Measurements from ENCODE around the gene SMARCD3. TPM values are rescaled to one million over a fixed set of nuclear protein-coding genes. Genes with fewer than 3 reads are reported as not detected.

The SMARCD3 gene
- total and polyA plus RNA-seq, 9 of the 15 experiments (the other 6 are each of a cell fraction or from before 2014, with no cell fraction given) = 0.43 to 3.6 (median 2.6) TPM

DNA sequence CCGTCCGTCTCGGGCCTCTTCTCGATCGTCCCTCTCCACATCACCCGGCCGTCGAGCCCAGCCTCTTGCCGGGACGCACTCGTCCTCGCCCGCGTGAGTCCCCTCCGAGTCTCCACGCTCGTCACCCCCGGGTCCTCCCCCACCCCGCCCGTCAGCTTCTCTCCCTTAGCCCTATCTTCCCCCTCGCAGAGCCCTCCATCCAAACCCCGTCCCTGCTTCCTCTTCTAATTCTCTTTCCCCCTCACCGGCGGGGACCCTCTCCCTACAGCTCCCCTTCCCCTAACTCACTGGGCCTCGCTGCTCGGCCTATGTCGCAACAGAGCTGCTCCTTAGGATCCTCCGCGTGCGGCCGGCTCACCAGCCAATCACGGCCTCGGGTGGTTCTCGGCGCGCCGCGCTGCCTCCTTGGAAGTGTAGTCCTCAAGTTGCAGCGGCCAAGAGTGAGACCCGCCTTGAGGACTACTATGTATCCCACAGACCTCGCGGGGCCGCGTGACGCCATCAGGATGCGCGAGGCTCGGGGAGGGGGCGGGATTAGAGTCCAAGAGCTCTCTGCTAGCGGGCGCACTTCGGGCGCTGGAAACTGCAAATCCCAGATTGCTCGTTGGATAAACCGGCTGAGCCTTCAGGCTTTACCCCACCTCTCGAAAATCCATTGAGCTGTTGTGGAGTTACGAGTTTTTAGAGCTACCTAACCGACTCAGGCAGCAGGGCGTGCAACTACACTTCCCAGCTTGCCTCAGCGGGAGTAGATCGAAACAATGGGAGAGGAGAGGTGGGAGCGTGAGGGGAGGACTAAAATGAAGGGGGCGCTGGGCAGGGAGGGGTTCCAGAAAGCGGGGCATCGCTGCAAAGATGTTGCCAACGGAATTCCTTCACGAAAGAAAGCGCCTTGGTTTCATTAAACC, 21.4 kb downstream of the SMARCD3 start, which contains the start of gene ABCF2 (continued):
- no peak for TF ChIP-seq ZNF274 (IDR thresholded peaks at IDR 0.05; ENCODE audit: borderline replicate concordance, low read depth, low read length)
- TF ChIP-seq ZNF134 (CRISPR knock-in tag; conservative IDR thresholded peaks at IDR 0.05) = peak; percentile 53; the same call in 1 of the 2 replicates
- TF ChIP-seq, protein P1, sequence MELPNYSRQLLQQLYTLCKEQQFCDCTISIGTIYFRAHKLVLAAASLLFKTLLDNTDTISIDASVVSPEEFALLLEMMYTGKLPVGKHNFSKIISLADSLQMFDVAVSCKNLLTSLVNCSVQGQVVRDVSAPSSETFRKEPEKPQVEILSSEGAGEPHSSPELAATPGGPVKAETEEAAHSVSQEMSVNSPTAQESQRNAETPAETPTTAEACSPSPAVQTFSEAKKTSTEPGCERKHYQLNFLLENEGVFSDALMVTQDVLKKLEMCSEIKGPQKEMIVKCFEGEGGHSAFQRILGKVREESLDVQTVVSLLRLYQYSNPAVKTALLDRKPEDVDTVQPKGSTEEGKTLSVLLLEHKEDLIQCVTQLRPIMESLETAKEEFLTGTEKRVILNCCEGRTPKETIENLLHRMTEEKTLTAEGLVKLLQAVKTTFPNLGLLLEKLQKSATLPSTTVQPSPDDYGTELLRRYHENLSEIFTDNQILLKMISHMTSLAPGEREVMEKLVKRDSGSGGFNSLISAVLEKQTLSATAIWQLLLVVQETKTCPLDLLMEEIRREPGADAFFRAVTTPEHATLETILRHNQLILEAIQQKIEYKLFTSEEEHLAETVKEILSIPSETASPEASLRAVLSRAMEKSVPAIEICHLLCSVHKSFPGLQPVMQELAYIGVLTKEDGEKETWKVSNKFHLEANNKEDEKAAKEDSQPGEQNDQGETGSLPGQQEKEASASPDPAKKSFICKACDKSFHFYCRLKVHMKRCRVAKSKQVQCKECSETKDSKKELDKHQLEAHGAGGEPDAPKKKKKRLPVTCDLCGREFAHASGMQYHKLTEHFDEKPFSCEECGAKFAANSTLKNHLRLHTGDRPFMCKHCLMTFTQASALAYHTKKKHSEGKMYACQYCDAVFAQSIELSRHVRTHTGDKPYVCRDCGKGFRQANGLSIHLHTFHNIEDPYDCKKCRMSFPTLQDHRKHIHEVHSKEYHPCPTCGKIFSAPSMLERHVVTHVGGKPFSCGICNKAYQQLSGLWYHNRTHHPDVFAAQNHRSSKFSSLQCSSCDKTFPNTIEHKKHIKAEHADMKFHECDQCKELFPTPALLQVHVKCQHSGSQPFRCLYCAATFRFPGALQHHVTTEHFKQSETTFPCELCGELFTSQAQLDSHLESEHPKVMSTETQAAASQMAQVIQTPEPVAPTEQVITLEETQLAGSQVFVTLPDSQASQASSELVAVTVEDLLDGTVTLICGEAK (IDR thresholded peaks at IDR 0.05) = 0 out of 2 replicates have a peak, but pooled peaks have one; percentile 57
- TF ChIP-seq, protein P1 (CRISPR knock-in tag; IDR thresholded peaks at IDR 0.05) = no peak
- no peak for TF ChIP-seq HNRNPL (IDR thresholded peaks at IDR 0.05; ENCODE audit: low read depth, low read length)
- peak; percentile 96 for TF ChIP-seq SUPT5H (IDR thresholded peaks at IDR 0.05)
- TF ChIP-seq, protein P2, sequence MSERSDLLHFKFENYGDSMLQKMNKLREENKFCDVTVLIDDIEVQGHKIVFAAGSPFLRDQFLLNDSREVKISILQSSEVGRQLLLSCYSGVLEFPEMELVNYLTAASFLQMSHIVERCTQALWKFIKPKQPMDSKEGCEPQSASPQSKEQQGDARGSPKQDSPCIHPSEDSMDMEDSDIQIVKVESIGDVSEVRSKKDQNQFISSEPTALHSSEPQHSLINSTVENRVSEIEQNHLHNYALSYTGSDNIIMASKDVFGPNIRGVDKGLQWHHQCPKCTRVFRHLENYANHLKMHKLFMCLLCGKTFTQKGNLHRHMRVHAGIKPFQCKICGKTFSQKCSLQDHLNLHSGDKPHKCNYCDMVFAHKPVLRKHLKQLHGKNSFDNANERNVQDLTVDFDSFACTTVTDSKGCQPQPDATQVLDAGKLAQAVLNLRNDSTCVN (CRISPR knock-in tag; IDR thresholded peaks at IDR 0.05) = peak; percentile 79; the same call in 1 of the 2 replicates
- no peak for TF ChIP-seq ZEB2 (IDR thresholded peaks at IDR 0.05)
- TF ChIP-seq, protein P3, sequence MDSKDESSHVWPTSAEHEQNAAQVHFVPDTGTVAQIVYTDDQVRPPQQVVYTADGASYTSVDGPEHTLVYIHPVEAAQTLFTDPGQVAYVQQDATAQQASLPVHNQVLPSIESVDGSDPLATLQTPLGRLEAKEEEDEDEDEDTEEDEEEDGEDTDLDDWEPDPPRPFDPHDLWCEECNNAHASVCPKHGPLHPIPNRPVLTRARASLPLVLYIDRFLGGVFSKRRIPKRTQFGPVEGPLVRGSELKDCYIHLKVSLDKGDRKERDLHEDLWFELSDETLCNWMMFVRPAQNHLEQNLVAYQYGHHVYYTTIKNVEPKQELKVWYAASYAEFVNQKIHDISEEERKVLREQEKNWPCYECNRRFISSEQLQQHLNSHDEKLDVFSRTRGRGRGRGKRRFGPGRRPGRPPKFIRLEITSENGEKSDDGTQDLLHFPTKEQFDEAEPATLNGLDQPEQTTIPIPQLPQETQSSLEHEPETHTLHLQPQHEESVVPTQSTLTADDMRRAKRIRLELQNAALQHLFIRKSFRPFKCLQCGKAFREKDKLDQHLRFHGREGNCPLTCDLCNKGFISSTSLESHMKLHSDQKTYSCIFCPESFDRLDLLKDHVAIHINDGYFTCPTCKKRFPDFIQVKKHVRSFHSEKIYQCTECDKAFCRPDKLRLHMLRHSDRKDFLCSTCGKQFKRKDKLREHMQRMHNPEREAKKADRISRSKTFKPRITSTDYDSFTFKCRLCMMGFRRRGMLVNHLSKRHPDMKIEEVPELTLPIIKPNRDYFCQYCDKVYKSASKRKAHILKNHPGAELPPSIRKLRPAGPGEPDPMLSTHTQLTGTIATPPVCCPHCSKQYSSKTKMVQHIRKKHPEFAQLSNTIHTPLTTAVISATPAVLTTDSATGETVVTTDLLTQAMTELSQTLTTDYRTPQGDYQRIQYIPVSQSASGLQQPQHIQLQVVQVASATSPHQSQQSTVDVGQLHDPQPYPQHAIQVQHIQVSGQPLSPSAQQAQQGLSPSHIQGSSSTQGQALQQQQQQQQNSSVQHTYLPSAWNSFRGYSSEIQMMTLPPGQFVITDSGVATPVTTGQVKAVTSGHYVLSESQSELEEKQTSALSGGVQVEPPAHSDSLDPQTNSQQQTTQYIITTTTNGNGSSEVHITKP (IDR thresholded peaks at IDR 0.05; ENCODE audit: partially characterized antibody) = peak; percentile 86
- no peak for TF ChIP-seq SETDB1 (IDR thresholded peaks at IDR 0.05; ENCODE audit: low read length)
- TF ChIP-seq TCF7L2 (IDR thresholded peaks at IDR 0.05; ENCODE audit: low read depth, low read length) = no peak
- TF ChIP-seq MYBL2 (IDR thresholded peaks at IDR 0.05; ENCODE audit: low read depth) = no peak
- no peak for TF ChIP-seq MYBL2 (CRISPR knock-in tag; IDR thresholded peaks at IDR 0.05; ENCODE audit: borderline replicate concordance)
- no peak; the same call in 1 of the 2 replicates for TF ChIP-seq CAMTA2 (CRISPR knock-in tag; conservative IDR thresholded peaks at IDR 0.05)

Measured in K562 (cell line).